NCI-H510A (cell line): ENCODE measurements around the gene RORB.
"Not testable (repeated sequence)": the region's sequence is repeated elsewhere in the genome, so short reads cannot be mapped to it uniquely, and the experiment has no call there.

Experiments
- DNase-seq: peaks from one replicate; lab custom pipeline; 2025; lab: John Stamatoyannopoulos, UW

Gene RORB

GRCh38 chr9:74513221-74513620 lies 16.1 kb downstream of the RORB start:
- no peak for DNase-seq

GRCh38 chr9:74517188-74517587 lies 20.1 kb downstream of the RORB start:
- no peak for DNase-seq

GRCh38 chr9:74519419-74519818 lies 22.3 kb downstream of the RORB start:
- DNase-seq: no peak

- DNase-seq: no peak
These were observed 23.9 kb downstream of the RORB start for GRCh38 chr9:74521009-74521408.

GRCh38 chr9:74524289-74524688 lies 27.2 kb downstream of the RORB start:
- no peak for DNase-seq

DNA sequence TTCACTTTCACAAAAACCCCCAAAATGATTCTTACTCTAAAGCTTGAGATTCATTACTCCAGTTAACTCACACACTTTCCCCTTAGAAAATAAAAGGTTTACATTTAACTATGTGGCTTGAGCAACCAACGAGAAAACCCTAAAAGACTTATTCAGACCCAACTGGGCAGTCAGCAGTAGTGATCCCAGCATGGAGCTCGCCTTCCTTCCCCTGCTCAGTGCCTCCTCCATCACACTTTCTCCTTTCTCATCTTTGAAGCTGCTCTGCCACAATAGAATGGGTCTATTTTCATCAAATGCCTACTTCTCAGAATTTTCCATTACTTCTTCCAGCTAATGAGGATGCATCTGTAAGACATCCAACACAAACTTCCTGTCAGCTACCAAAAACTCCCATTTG lies 29.1 kb downstream of the RORB start:
- no peak for DNase-seq

DNA sequence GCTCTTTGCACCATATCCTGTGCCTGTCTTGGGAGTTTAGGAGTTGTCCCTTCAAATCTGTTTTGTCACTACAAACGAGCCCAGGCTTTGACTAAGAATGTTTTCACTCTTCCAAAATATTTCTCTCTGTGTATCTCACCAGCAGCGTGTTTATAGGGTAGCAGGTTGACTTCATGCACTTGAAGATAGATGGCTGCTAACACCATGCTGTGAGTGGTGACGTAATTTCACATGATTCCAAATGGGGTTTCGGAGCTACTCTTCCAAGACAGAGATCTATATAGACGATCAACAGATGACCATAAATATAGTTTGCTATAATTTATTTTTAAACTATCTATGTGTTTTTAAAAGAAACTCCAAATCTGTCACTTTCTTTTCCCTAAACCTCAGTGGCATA lies 30.6 kb downstream of the RORB start:
- no peak for DNase-seq

- no peak for DNase-seq
These were observed 31.1 kb downstream of the RORB start for GRCh38 chr9:74528207-74528606.

DNA sequence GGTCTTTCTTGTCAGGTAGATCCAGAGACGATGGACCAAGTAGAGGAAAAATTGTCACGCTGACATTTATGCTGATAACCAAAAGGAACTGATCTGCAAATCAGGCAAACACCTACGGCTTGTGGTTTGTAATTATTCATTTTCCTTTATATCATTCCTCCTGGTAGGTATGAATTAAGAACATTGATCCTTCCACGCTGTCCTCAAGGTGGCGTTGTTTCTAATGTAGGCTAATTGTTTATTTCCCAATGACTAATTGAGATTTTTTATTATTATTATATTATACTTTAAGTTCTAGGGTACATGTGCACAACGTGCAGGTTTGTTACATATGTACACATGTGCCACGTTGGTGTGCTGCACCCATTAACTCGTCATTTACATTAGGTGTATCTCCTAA lies 33.3 kb downstream of the RORB start:
- not testable (repeated sequence) for DNase-seq

GRCh38 chr9:74533253-74533652 lies 36.1 kb downstream of the RORB start:
- no peak for DNase-seq

DNA sequence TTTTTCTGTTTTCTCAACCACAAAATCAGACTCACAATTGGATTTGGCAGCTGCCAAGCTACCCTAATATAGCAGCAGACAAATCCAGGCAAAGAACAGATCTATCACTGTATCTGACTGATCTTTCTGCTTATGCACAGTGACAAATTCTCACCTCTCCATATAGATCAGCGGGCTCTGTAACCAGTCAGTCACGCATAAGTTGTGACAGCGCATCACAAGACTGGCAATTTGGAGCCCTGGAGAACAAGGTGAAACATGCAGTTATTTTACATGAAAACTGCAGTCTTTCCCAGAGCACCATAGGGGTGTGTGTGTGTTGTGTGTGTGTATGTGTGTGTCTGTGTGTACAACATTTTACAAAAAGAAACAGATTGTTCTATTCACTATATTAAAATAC lies 37.7 kb downstream of the RORB start:
- no peak for DNase-seq

GRCh38 chr9:74543145-74543544 lies 46.0 kb downstream of the RORB start:
- DNase-seq: no peak

DNA sequence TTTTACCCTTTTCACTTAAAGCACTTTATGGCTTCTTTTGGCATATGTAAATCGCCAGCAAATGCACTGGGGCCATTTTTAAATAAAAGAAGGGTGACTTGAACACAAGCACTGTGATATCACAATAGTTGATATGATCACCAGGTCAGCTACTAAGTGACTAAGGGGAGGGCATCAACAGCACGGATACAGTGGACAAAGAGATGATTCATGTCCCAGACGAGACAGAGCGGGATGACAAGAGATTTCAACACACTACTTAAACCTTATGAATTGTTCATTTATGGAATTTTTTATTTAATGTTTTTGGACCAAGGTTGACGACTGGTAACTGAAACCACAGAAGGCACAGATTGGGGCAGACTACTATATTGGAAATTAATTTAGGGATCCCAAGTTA lies 54.1 kb downstream of the RORB start:
- DNase-seq: no peak

DNA sequence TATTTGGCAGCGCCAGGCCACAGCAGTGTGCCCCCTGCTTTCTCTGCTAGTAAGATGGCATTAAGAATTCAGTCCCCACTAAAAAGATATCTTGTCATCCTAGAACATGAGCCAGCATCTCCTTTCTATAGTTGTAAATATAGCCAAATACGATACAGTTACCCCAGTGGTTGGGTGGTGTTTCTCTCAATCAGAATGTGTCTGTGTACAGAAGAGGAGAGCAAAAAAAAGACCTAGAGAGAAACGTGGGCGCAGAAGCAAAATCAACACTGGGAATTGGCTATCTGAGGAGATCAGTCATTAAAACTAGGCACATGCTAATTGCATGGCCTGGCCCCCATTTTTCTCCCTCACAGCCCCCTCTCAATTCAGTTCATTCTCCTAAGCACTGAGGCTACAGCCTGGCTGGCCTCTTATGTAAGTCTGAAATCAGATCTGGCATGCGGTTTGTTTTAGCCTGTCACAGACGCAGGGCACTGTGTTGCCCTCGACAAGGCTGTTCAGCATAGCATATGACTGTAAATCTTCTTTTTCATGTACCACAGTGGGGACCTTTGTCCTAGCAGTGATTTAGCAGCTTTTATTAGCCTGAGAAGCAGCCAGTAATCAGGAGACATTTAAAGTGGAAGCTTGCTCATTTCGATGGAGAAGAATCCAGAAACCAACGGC lies 57.8 kb downstream of the RORB start:
- no peak for DNase-seq

DNA sequence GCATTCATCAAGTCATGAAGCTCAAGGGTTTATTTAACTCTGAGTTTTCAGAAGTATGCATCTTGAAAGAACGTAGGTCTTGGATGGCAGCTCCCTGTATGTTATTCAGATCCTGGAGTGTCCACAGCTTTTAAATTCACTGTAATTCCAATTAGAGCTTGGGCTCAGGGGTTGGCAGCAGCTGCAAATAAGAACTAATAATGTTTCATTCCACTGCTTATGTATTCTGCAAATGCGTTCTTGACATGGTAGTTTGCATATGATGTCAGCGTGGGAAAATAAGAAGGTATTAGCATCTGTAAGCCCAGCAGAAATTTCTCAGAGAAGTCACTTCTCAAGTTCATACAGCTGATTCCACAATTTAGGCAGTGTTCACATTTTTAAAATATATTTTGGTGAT lies 58.4 kb downstream of the RORB start:
- no peak for DNase-seq

- DNase-seq: no peak
These were observed 59.5 kb downstream of the RORB start for GRCh38 chr9:74556685-74557084.

GRCh38 chr9:74557571-74557970 lies 60.4 kb downstream of the RORB start:
- DNase-seq: no peak

- no peak for DNase-seq
These were observed 65.5 kb downstream of the RORB start for GRCh38 chr9:74562611-74563010.

DNA sequence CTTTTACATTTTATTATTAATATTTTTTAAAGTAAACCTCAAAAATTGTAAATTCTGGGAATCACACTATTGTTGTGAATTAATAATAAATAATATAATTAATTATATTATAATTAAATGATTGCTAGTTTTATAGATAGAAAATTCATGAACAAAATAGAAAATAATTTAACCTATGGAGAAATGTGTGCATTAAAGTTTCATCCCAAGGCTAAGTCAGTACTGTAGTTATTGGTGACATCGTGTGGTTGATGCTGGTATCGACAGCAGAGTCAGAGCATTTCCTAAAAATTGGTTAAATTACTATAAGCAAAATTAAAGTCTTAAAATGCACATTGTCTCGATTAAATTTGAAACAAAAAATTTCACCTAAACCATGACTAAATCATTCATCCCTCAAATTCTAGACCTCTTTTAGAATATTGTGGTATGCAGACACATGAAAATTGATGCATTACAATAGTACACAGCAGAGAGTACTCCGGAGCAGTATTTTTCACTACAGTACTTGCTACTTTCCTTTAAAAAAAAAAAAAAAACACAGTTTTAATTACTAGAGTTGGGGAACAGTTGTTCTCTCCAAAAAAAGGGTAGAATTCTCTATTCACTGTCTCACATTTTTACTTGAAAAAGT lies 73.9 kb downstream of the RORB start:
- no peak for DNase-seq

GRCh38 chr9:74573640-74574191 lies 76.6 kb downstream of the RORB start:
- DNase-seq: no peak

DNA sequence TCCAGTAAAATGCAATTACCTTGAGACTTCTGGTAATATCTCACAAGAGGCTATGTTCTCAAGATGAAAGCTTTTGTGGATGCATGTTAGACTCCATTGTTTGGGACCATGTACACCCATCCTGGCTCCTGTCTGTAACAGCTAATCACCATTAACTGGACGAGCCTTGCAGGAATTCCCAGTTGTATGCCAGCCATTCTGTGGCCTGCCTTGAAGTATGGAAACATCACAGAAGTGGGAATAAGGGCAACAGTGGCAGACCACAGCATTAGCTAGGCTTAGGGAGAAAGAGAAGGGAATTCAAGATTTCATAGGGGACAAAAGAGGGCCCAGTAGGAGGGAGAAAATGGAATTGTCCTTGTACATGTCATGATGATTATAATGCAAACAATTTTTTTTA lies 79.0 kb downstream of the RORB start:
- DNase-seq: no peak

DNA sequence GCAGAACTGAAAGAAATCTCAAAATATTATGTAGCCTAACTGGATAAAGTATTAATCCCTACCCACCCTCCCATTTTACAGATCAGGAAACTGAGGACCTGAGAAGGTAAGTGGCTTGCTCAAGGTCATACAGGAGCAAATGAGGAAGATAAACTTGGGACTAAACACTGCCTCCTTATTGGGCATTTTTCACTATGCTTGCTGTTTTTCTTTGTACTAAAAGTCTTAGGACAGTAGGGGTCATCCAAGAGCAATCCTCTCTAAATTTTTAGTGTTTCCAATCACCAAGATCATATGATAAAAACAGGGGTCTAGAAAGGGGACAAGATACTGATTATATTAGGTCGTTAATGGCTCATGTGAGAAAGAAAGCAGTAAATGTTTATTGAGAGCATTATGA lies 80.8 kb downstream of the RORB start:
- DNase-seq: no peak

GRCh38 chr9:74589576-74589975 lies 92.4 kb downstream of the RORB start:
- no peak for DNase-seq

GRCh38 chr9:74595286-74595685 lies 98.2 kb downstream of the RORB start:
- no peak for DNase-seq
